M059J (cell line): ENCODE measurements around the gene RRAS2. TPM values are rescaled to one million over a fixed set of nuclear protein-coding genes. Genes with fewer than 3 reads are reported as not detected.
A peak's percentile ranks its signal among the peaks of the same experiment; 100 is the strongest.
"Not testable (repeated sequence)": the region's sequence is repeated elsewhere in the genome, so short reads cannot be mapped to it uniquely, and the experiment has no call there.

Experiments used
- DNase-seq: peaks from one replicate; pipeline ENCODE4 v3.0.0-alpha.2; 2012; ENCODE audit warnings: low read depth
- total RNA-seq: library from RNA; depleted of rRNA; stranded (reverse); fragments of >200 nt; shearing (Covaris generic); gene quantifications from 2 replicates; pipeline ENCODE4 v1.2.3, GENCODE V29; 2014

Gene RRAS2
- total RNA-seq, 1 experiment from 2014 or later = 143 TPM

- DNase-seq = no peak
Measured at GRCh38 chr11:14371249-14371648, 12.3 kb upstream of the RRAS2 start.

GRCh38 chr11:14370496-14370895 lies 11.5 kb upstream of the RRAS2 start:
- DNase-seq = no peak

- no peak for DNase-seq
Measured at GRCh38 chr11:14369598-14369997, 10.6 kb upstream of the RRAS2 start.

DNA sequence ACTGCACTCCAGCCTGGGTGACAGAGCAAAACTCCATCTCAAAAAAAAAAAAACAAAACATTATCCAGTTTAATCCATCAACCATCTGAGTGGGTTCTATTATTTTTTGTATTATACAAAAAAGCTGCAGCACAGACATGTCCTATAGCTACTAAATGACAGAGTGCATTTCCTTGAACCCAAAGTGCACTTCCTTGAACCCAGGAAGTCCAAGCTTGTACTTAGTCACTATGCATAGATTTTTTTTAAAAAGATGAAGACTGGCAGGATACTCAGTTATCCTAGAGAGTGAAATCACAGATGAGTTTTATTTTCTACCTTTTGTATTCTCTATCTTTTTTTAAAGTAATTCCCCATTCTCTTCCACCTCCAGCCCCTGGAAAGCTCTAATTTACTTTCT lies 8.0 kb upstream of the RRAS2 start:
- DNase-seq = no peak

DNA sequence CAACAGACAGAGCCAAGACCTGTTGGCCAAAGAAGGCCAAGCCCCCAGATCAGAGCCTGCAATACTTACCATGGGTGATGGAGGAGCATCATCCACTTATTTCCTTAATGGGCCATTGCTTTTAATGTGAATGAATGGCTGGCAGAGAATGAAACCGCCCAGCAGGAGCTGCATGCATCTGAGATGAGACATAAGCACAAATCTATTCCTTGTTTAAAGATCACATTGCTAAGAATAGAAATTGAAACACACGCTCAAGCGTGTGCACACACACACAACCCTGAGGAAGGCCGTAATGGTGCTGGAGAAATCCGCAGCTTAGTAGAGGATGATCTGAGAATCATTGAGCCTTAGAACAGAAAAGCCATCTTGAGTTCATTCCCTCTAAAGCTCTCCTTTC lies 5.3 kb upstream of the RRAS2 start:
- DNase-seq = no peak

- no peak for DNase-seq
Measured at GRCh38 chr11:14362611-14363010, 3.6 kb upstream of the RRAS2 start.

DNA sequence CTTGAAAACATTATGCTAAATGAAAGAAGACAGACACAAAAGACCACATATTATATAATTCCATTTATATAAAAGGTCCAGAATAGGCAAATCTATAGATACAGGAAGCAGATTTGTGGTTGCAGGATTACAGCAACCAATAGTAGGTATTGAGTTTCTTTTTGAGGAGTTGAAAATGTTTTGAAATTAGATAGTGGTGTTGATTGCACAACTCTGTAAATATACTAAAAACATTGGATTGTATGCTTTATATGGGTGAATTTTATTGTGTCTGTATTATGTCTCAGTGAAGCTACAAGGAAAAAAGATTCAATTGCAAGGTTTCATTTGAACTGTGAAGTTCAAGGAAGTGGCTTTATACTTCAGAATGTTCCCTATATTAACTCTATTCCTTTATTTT lies 3.0 kb upstream of the RRAS2 start:
- DNase-seq = no peak

- no peak for DNase-seq
Measured at GRCh38 chr11:14360976-14361375, 2.0 kb upstream of the RRAS2 start.

DNA sequence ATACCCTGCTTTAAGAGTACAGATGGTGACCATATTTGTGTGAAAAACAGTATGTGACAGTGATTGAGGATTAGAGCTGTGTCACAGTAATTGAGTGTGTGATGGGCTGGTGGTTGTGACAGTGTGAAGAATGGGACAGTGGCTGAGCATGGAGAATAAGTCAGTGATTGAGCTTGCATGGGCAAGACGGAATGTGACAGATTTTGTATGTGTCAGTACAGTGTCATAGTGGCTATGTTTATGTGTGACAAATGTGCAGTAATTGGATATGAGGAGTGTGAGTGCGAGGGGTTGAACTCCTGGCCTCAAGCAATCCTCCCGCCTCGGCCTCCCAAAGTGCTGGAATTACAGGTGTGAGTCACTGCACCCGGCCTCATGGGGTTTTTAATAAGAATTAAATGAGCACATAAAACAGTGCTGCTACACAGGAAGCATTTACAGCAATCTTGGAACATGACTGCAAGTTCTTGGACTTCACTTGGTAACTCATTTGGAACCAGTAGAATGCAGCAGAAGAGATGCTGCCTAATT lies 583 bp upstream of the RRAS2 start:
- peak; percentile 73 for DNase-seq

DNA sequence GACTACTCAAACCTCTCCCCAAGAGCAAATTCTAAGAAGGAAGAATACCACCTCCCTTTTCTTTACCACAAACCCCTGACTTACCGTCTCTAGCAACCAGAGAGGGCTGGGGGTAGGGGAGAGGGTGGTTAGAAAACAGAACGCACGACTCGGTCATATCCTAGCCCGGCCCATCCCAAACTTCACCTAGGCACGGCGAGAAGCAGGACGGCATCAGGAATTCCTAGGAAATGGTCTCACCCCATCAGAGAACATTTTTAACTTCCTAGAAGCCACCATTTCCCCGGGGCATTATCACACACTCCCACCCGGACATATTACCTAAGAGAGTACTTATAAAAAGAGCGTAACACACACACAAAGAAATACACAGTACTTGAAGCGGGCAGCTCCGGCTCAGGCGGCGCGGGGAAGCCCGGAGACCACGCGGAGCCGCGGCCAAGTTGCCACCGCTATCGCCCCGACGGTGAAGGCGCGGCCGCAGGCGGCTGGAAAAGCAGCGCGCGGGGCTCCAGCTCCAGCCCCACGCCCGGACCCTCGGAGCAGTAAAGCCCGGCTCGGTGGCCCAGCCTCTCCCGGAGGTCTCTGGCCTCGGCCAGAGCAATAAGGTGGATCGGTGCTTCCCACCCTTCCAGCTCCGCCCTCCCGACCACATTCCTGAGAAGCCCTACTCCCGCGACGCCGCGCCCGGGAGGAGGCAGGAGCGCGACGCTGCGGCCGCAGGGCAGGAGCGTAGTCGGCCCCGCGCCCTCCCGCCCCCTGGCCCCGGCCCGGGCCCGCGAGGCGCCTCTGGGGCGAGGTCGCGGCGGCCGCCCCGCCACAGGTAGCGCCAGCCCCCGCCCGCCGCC lies 878 bp downstream of the RRAS2 start:
- DNase-seq = peak; percentile 80

GRCh38 chr11:14356342-14356741 lies 2.6 kb downstream of the RRAS2 start:
- no peak for DNase-seq

DNA sequence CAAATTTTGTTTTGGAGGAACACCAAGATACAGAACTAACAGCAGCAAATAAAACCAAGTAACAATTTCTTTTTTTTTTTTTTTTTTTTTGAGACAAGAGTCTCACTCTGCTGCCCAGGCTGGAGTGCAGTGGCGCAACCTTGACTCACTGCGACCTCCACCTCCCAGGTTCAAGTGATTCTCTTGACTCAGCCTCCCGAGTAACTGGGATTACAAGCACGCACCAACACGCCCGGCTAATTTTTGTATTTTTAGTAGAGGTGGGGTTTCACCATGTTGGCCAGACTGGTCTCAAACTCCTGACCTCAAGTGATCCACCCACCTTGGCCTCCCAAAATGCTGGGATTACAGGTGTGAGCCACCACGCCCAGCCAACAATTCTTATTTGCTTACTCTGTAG lies 4.4 kb downstream of the RRAS2 start:
- not testable (repeated sequence) for DNase-seq

DNA sequence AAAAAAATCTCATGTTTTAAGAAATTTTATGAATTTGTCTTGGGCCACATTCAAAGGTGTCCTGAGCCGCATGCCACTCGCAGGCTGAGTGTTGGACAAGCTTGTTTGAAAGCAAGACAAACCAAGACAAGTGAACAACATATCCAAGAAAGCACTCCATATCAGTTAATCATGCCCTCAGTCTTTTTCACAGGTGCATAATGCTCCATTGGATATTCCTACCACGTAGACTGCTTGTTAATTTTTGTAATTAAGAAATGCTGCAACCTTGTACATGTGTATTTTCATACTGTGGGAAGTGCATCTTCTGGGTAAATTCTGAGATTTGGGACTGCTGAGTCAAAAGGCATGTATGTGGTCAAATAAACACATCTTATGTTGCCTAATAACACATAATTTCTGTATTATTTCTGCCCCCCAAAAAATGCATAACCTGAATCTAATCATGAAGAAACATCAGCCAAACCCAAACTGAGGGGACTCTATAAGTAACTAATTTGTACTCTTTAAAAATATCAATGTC lies 8.2 kb downstream of the RRAS2 start:
- DNase-seq = no peak

DNA sequence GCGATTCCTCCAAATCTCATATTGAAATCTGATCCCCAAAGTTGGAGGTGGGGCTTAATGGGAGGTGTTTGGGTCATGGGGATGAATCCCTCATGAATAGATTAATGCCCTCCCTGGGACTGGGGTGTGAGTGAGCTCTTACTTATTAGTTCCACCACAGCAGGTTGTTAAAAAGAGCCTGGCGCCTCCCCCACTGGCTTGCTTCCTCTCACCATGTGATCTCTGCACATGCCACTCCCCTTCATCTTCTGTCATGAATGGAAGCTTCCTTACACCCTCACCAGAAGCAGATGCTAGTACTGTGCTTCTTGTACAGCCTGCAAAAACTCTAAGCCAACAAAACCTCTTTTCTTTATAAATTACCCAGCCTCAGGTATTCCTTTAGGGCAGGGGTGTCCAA lies 8.8 kb downstream of the RRAS2 start:
- no peak for DNase-seq

GRCh38 chr11:14347991-14348390 lies 11.0 kb downstream of the RRAS2 start:
- no peak for DNase-seq

GRCh38 chr11:14347494-14347893 lies 11.5 kb downstream of the RRAS2 start:
- no peak for DNase-seq

- DNase-seq = no peak
Measured at GRCh38 chr11:14346303-14346955, 12.6 kb downstream of the RRAS2 start.

- DNase-seq = peak; percentile 82
Measured at GRCh38 chr11:14345668-14346067, 13.3 kb downstream of the RRAS2 start.

- not testable (repeated sequence) for DNase-seq
Measured at GRCh38 chr11:14345016-14345415, 14.0 kb downstream of the RRAS2 start.

- DNase-seq = no peak
Measured at GRCh38 chr11:14342906-14343305, 16.1 kb downstream of the RRAS2 start.

- no peak for DNase-seq
Measured at GRCh38 chr11:14341968-14342367, 17.0 kb downstream of the RRAS2 start.

GRCh38 chr11:14340721-14341120 lies 18.3 kb downstream of the RRAS2 start:
- no peak for DNase-seq

GRCh38 chr11:14339356-14339755 lies 19.6 kb downstream of the RRAS2 start:
- DNase-seq = no peak
